Epithelial cell of esophagus (primary cell): ENCODE results near the gene CCN6.

Experiments
- DNase-seq: peaks from one replicate; pipeline ENCODE4 v3.0.0; 2010; ENCODE audit warnings: low read depth
- H3K4me3 ChIP-seq: 2 replicates; pipeline ENCODE4 v1.5.1; 2011; ENCODE audit warnings: mild to moderate bottlenecking, low read length, control low read depth
- CTCF ChIP-seq: IDR thresholded peaks from 2 replicates; pipeline ENCODE4 v1.5.1; 2011; ENCODE audit warnings: low read depth, mild to moderate bottlenecking, low read length, control low read depth, inconsistent platforms; ENCODE audit not compliant: insufficient read depth; ENCODE audit errors: missing control alignments

The CCN6 gene

GRCh38 chr6:112019589-112019988 lies 34.3 kb upstream of the CCN6 start:
- no peak for DNase-seq
- no peak overlapping the region for H3K4me3 ChIP-seq
- TF ChIP-seq CTCF, result no peak

- TF ChIP-seq CTCF, result no peak
- DNase-seq, result no peak
- no peak overlapping the region for H3K4me3 ChIP-seq
Observed at GRCh38 chr6:112021691-112022310, 32.1 kb upstream of the CCN6 start.

- TF ChIP-seq CTCF, result no peak
- DNase-seq, result no peak
- H3K4me3 ChIP-seq, result no peak overlapping the region
Observed at GRCh38 chr6:112022749-112023148, 31.2 kb upstream of the CCN6 start.

- no peak overlapping the region for H3K4me3 ChIP-seq
- no peak for TF ChIP-seq CTCF
- DNase-seq, result no peak
Observed at GRCh38 chr6:112024464-112024863, 29.4 kb upstream of the CCN6 start.

GRCh38 chr6:112026933-112027332 lies 27.0 kb upstream of the CCN6 start:
- DNase-seq, result no peak
- TF ChIP-seq CTCF, result no peak

GRCh38 chr6:112027942-112028674 lies 25.8 kb upstream of the CCN6 start:
- H3K4me3 ChIP-seq, result no peak overlapping the region
- DNase-seq, result peak; percentile 35
- TF ChIP-seq CTCF, result no peak

More at GRCh38 chr6:112026933-112027332, 27.0 kb upstream of the CCN6 start:
- H3K4me3 ChIP-seq, result no peak overlapping the region
